DOHH2 (cell line): Measurements from ENCODE around the gene AKIRIN2.

Experiments used
- H3F3A ChIP-seq: fragments of 200-600 bp; sonication (generic), shearing (Covaris generic); 2 replicates; pipeline ENCODE4 v1.6.0; 2016; ENCODE audit warnings: antibody characterized with exemption, mild to moderate bottlenecking; ENCODE audit not compliant: control insufficient read depth, insufficient read depth
- H3K27ac ChIP-seq: fragments of 200-600 bp; sonication (generic); 2 replicates; pipeline ENCODE4 v1.5.1; 2014; ENCODE audit warnings: low read depth, mild to moderate bottlenecking, low read length, moderate library complexity
- H3K27me3 ChIP-seq: fragments of 200-600 bp; sonication (generic); 2 replicates; pipeline ENCODE4 v1.6.1; 2014; ENCODE audit warnings: mild to moderate bottlenecking, low read length, mixed read lengths; ENCODE audit not compliant: control insufficient read depth
- H3K36me3 ChIP-seq: fragments of 200-600 bp; sonication (generic); 2 replicates; pipeline ENCODE4 v1.6.1; 2014; ENCODE audit warnings: mild to moderate bottlenecking, low read length, moderate library complexity, mixed read lengths; ENCODE audit not compliant: control insufficient read depth
- H3K4me1 ChIP-seq: fragments of 200-600 bp; sonication (generic); 2 replicates; pipeline ENCODE4 v1.6.1; 2014; ENCODE audit warnings: mild to moderate bottlenecking, low read length, mixed read lengths; ENCODE audit not compliant: control insufficient read depth
- H3K4me2 ChIP-seq: fragments of 200-600 bp; sonication (generic); 2 replicates; pipeline ENCODE4 v1.6.0; 2014; ENCODE audit warnings: mild to moderate bottlenecking, low read length, moderate library complexity
- H3K4me3 ChIP-seq: fragments of 200-600 bp; sonication (generic); 2 replicates; pipeline ENCODE4 v1.5.1; 2014; ENCODE audit warnings: mild to moderate bottlenecking, low read length, mixed read lengths
- H3K79me2 ChIP-seq: fragments of 200-600 bp; sonication (generic); 2 replicates; pipeline ENCODE4 v1.6.1; 2014; ENCODE audit warnings: mild to moderate bottlenecking, low read length, mixed read lengths; ENCODE audit not compliant: control insufficient read depth
- H3K9me2 ChIP-seq: fragments of 200-600 bp; sonication (generic); replicated peaks from 2 replicates; pipeline ENCODE4 v1.6.1; 2014; ENCODE audit warnings: mild to moderate bottlenecking, low read length, mixed read lengths; ENCODE audit not compliant: control insufficient read depth
- H3K9me3 ChIP-seq: fragments of 200-600 bp; sonication (generic); 2 replicates; pipeline ENCODE4 v1.6.1; 2014; ENCODE audit warnings: antibody characterized with exemption, low read length, mixed read lengths; ENCODE audit not compliant: control insufficient read depth, insufficient read depth
- H4K20me1 ChIP-seq: fragments of 200-600 bp; sonication (generic); 2 replicates; pipeline ENCODE4 v1.6.0; 2014; ENCODE audit warnings: low read depth, mild to moderate bottlenecking, antibody characterized with exemption, low read length, moderate library complexity; ENCODE audit not compliant: control insufficient read depth, insufficient read depth
- CTCF ChIP-seq: fragments of 200-600 bp; sonication (generic); IDR thresholded peaks from one replicate; pipeline ENCODE4 v1.5.1; 2014; ENCODE audit warnings: antibody characterized with exemption, mild to moderate bottlenecking, low read depth, low read length; ENCODE audit not compliant: poor library complexity, severe bottlenecking
- EZH2phosphoT487 ChIP-seq: fragments of 200-600 bp; sonication (generic); IDR thresholded peaks from 2 replicates; pipeline ENCODE4 v1.6.1; 2017; ENCODE audit warnings: borderline replicate concordance, mild to moderate bottlenecking, antibody characterized with exemption, low read length, moderate library complexity, mixed read lengths

The AKIRIN2 gene

GRCh38 chr6:87653074-87653962 lies 48.7 kb downstream of the AKIRIN2 start:
- TF ChIP-seq EZH2phosphoT487 (no peak), CTCF (no peak)
- no peaks in the 10 kb centered on the region for H3K27me3 ChIP-seq
- H3K4me1 ChIP-seq = peaks cover 19% of the 10 kb centered on the region
- no peak overlapping the region for H3K4me3 ChIP-seq
- no peaks in the 10 kb centered on the region for H3K9me2 ChIP-seq
- H4K20me1 ChIP-seq = no peaks in the 10 kb centered on the region
- peaks cover 7% of the 10 kb centered on the region for H3F3A ChIP-seq
- no peaks in the 10 kb centered on the region for H3K9me3 ChIP-seq
- no peak overlapping the region for H3K27ac ChIP-seq
- no peak overlapping the region for H3K4me2 ChIP-seq
- no peaks in the 10 kb centered on the region for H3K79me2 ChIP-seq
- H3K36me3 ChIP-seq = peaks cover 20% of the 10 kb centered on the region

- H3K27ac ChIP-seq = no peak overlapping the region
- TF ChIP-seq EZH2phosphoT487 = no peak
- TF ChIP-seq CTCF = no peak
- no peak overlapping the region for H3K4me2 ChIP-seq
- no peak overlapping the region for H3K4me3 ChIP-seq
- H3K9me3 ChIP-seq = no peaks in the 10 kb centered on the region
- no peaks in the 10 kb centered on the region for H3K27me3 ChIP-seq
- H3K36me3 ChIP-seq = peaks cover 7% of the 10 kb centered on the region
- no peaks in the 10 kb centered on the region for H3K4me1 ChIP-seq
- no peaks in the 10 kb centered on the region for H3F3A ChIP-seq
- H3K9me2 ChIP-seq = no peaks in the 10 kb centered on the region
- no peaks in the 10 kb centered on the region for H4K20me1 ChIP-seq
- no peaks in the 10 kb centered on the region for H3K79me2 ChIP-seq
Measured at GRCh38 chr6:87645080-87645479, 57.0 kb downstream of the AKIRIN2 start.

- no peaks in the 10 kb centered on the region for H3F3A ChIP-seq
- no peak overlapping the region for H3K4me2 ChIP-seq
- H3K4me1 ChIP-seq = peaks cover 5% of the 10 kb centered on the region
- H3K27ac ChIP-seq = no peak overlapping the region
- no peaks in the 10 kb centered on the region for H3K9me2 ChIP-seq
- no peaks in the 10 kb centered on the region for H3K79me2 ChIP-seq
- no peaks in the 10 kb centered on the region for H3K27me3 ChIP-seq
- H3K4me3 ChIP-seq = no peak overlapping the region
- peaks cover 26% of the 10 kb centered on the region for H3K36me3 ChIP-seq
- H3K9me3 ChIP-seq = no peaks in the 10 kb centered on the region
- H4K20me1 ChIP-seq = no peaks in the 10 kb centered on the region
- TF ChIP-seq CTCF (no peak), EZH2phosphoT487 (no peak)
Measured at GRCh38 chr6:87641065-87641692, 60.9 kb downstream of the AKIRIN2 start.
